T-helper 9 cell (primary cell): ENCODE data around the gene LENG9.
"Not testable (repeated sequence)": the region's sequence is repeated elsewhere in the genome, so short reads cannot be mapped to it uniquely, and the experiment has no call there.

ENCODE experiments used
- DNase-seq: peaks from one replicate; pipeline ENCODE4 v3.0.0-alpha.2; 2020

The LENG9 gene

GRCh38 chr19:54477650-54478049 lies 14.1 kb upstream of the LENG9 start:
- DNase-seq: no peak

DNA sequence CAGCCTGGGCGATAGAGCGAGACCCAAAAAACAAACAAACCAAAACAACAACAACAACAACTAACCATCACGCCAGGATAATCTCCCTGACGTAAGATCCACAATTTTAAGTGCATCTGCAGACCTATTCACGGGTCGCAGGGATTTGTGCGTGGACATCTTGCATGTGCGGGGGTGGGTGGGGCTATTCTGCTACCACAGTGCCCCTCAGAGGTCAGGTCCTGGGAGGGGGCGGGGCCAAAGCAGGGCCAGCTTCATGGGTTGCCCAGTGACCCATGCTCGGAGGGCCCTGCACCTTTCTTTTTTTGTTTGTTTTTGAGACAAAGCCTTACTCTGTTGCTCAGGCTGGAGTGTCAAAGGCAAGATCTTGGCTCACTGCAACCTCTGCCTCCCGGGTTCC lies 12.1 kb upstream of the LENG9 start:
- no peak for DNase-seq

DNA sequence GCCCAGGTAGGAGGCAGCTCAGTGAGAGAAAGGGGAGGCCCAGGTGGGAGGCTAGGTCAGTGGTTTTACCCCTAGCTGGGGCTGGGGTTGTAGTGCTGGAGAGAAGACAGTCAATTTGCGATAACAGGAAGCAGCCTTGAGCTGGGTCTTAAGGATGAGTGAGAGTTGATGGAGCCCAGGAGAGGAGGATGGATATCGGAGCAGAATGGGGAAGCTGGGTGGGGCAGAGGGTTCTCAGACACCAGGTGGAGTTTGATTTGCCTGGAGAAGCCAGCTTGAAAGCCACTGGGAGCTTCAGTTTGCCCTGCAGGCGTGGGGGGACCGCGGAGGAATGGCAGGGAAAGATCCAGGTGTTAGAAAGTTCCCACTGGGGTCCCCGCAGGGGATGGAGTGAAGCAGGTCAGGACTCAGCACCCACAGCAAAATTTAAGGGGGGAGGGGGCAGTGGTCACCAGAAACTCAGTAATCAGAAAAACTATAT lies 10.4 kb upstream of the LENG9 start:
- DNase-seq: no peak

- no peak for DNase-seq
Measured at GRCh38 chr19:54473071-54473891, 9.7 kb upstream of the LENG9 start, which contains the start of gene CDC42EP5. TSS of gene CDC42EP5 (minus strand) at chr19:54473296. CDS start at chr19:54465547, 7,749 bp downstream.

GRCh38 chr19:54470991-54471782 lies 7.6 kb upstream of the LENG9 start:
- DNase-seq: no peak

DNA sequence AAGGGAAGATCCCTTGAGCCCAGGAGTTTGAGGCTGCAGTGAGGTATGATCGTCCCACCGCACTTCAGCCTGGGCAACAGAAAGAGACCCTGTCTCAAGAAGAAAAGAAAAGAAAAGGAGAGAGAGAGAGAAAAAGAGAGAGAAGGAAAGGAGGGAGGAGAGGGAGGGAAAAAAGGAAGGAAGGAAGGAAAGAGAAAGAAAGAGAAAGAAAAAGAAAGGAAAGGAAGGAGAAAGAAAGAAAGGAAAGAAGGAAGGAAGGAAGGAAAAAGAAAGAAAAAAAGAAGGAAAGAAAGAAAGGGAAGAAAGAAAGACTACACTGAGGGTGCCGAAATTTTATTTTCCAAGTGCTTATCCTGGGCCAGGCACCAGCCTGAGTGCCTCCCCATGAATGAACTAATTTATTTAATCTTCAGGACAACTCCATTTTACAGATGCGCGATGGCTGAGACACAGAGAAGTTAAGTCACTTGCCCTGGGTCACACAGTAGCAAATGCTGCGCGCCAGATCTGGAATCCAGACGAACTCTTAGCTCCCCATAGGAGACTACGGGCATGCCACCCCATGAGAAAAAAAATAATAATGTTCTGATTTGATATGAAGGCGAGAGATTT lies 6.8 kb upstream of the LENG9 start:
- DNase-seq: no peak

DNA sequence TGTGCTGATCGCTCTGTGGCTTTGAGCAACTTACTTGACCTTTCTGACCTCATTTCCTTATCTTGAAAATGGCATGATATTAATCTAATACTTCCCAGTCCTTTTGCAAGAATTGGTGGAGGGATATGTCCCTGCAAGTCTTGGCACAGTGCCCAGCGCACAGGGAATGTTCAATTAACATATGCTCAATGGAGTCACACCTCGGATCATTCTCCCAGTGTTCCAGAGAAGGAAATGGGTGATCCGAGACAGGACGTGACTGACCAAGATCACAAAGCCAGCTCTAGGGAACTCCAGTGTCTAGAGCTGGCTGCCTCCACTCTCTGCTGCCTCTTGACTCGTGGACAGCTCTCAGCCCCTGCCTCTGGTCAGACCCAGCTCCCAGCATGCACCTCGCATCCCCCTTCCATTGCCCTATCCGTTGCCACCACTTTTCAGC lies 5.9 kb upstream of the LENG9 start:
- DNase-seq: no peak

DNA sequence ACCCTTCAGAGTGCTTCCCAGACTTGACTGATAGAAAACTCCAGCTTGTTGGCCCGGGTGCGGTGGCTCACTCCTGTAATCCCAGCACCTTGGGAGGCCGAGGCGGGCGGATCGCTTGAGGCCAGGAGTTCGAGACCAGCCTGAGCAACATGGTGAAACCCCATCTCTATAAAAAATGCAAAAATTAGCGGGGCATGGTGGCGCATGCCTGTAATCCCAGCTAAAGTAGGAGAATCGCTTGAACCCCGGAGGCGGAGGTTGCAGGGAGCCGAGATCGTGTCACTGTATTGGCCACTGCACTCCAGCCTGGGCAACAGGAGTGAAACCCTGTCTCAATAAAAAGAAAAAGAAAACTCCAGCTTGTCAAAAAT lies 2.5 kb upstream of the LENG9 start:
- not testable (repeated sequence) for DNase-seq

DNA sequence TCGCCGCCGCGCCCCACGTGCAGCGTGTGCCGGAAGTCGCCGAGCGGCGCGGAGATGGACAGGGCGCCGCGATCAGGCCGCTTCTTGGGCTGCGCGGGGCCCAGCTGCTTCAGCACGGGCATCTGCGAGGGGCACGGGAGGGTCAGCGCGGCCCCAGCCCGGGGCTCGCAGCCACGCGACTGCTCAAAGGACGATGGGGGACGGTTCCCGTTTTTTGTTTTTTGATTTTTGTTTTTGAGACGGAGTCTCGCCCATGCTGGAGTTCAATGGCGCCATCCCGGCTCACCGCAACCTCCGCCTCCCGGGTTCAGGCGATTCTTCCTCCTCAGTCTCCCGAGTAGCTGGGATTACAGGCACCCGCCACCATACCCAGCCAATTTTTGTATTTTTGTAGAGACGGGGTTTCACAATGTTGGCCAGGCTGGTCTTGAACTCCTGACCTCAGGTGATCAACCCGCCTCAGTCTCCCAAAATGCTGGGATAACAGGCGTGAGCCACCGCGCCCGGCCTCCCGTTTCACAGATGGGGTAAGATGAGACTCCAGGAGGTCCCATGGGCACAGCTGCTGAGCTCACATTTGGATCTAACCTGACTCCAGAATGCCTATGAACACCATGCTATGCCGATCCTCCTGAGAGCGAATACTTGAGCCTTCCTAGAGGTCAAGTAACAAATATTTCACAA lies 2.0 kb upstream of the LENG9 start:
- no peak for DNase-seq

DNA sequence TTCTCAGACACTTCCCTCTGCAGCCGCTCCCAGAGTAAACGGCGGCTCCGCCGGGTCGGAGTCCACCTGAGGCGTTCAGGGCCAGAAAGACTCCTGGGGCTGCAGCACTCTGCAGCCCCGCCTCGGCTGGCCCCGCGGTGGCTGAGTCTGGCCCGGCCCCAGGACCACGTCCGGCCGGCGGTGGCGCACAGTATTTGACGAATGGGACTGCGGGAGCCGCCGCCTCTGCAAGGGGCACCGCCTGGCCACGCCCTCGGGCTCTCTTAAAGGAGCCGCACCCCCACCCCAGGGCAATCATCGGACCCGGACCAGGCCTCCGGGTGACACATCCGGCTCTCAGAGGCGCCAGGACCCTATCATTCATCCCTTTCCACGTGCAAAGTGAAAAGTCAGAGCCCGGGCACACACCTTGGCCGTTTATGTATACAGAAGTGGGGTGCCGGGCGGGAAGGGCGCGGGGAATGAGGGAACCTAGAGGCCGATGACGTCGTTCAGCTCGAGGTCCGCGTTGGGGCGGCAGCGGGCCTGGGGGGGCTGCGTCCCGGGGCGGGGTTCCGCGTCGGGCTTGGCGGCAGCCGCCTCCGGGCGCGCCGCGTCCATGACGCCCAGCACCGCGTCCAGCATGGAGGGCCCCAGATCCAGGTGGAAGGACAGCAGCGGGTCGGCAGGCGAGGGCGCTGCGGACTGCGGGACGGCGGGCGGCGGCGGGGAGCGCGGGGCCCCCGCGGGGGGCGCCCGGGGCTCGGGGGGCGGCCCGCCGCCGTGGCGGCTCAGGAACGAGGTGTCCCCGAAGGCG lies 1.2 kb upstream of the LENG9 start:
- DNase-seq: peak; percentile 50

DNA sequence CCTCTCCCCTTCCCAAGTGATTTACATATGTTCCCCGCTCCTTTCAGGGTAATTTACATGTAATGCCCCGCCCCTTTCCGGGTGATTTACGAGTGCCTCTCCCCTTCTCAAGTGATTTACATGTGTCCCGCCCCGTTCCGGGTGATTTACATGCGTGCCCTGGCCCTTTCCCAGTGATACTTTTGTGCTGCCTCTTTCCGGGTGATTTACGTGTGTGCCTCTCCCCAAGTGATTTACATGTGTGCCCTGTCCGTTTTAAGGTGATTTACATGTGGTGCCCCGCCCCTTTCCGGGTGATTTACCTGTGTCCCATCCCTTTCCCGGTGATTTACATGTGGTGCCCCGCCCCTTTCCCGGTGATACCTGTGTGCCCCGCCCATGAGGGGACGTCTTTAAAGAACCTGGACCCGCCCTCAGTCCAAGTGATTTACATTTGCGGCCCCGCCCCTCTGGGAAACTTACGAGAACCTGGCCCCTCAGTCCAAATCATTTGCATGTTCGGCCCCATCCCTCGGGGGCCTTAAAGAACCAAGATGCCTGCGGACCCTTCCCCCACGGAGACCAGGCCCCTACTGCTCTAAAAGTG lies 559 bp upstream of the LENG9 start:
- peak; percentile 72 for DNase-seq

DNA sequence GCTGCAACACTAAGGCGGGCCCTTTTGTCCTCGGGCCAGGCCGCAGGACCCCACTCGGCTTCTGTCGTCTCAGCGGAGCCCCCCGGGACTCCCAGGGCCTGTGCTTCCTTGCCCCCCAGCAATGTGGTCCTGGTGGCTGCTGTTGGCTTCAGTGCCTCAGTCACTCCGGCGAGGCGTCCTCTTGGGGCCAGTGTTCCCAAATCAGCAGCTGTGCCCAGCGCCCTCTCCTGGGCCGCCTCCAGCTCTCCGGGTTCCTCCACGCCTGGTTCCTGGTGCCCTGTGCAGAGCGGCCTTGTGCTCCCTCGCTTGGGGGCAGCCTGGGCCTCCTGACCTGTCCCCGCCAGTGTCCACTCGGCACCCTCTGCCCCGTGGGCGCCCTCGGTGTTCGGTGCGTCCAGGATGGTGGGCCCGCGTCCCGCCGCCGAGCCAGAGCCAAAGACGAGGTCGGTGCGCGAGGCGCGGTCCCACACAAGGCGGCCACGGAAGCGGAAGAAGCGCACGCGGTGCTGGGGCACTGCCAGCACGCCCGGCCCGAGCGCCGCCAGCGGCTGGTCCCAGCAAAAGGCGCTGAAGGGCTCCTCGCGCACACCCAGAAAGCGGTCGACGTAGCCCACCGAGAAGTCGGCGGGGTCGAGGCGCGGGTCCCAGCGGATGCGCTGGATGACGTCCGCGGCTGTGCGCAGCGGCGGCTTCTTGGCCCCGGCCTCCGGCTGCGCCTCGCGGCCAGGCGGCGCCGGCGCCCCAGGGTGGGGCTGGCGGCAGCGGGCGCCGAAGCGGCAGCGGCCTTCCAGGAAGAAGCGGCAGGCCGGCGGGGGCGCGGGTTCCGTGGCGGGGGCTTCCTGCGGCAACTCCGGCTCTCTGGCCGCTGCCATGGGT lies 685 bp downstream of the LENG9 start:
- DNase-seq: peak; percentile 59

- no peak for DNase-seq
Measured at GRCh38 chr19:54462047-54462654, 1.4 kb downstream of the LENG9 start.

- DNase-seq: no peak
Measured at GRCh38 chr19:54461613-54462012, 2.0 kb downstream of the LENG9 start.

- DNase-seq: no peak
Measured at GRCh38 chr19:54461210-54461609, 2.4 kb downstream of the LENG9 start.

GRCh38 chr19:54460230-54461005 lies 3.2 kb downstream of the LENG9 start:
- DNase-seq: no peak

- no peak for DNase-seq
Measured at GRCh38 chr19:54459282-54460229, 4.0 kb downstream of the LENG9 start.
